Fibroblast of the aortic adventitia (primary cell): ENCODE measurements around the gene SELENON. TPM values are rescaled to one million over a fixed set of nuclear protein-coding genes. Genes with fewer than 3 reads are reported as not detected.

Experiments
- DNase-seq: peaks from one replicate; pipeline ENCODE4 v3.0.0-alpha.2; 2010; ENCODE audit warnings: low read depth
- H3K4me3 ChIP-seq: 2 replicates; pipeline ENCODE4 v1.5.1; 2011; ENCODE audit warnings: low read depth, mild to moderate bottlenecking, control low read depth, low read length, moderate library complexity
- total RNA-seq: library from RNA; depleted of rRNA; stranded (reverse); fragments of >200 nt; gene quantifications from 2 replicates; pipeline ENCODE4 v1.2.3, GENCODE V29; 2012; ENCODE audit warnings: low replicate concordance
- TF ChIP-seq, protein P1 (sequence below): IDR thresholded peaks from 2 replicates; pipeline ENCODE4 v1.5.1; 2011; ENCODE audit warnings: mild to moderate bottlenecking, low read length, control low read depth, inconsistent platforms; ENCODE audit not compliant: insufficient read depth

The SELENON gene
- total RNA-seq, 1 donor = 35.0 TPM

- TF ChIP-seq, protein P1, sequence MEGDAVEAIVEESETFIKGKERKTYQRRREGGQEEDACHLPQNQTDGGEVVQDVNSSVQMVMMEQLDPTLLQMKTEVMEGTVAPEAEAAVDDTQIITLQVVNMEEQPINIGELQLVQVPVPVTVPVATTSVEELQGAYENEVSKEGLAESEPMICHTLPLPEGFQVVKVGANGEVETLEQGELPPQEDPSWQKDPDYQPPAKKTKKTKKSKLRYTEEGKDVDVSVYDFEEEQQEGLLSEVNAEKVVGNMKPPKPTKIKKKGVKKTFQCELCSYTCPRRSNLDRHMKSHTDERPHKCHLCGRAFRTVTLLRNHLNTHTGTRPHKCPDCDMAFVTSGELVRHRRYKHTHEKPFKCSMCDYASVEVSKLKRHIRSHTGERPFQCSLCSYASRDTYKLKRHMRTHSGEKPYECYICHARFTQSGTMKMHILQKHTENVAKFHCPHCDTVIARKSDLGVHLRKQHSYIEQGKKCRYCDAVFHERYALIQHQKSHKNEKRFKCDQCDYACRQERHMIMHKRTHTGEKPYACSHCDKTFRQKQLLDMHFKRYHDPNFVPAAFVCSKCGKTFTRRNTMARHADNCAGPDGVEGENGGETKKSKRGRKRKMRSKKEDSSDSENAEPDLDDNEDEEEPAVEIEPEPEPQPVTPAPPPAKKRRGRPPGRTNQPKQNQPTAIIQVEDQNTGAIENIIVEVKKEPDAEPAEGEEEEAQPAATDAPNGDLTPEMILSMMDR = no peak
- DNase-seq = no peak
- no peak overlapping the region for H3K4me3 ChIP-seq
Observed at GRCh38 chr1:25770541-25771220, 29.3 kb upstream of the SELENON start.

- TF ChIP-seq, protein P1 = no peak
- DNase-seq = no peak
- H3K4me3 ChIP-seq = no peak overlapping the region
Observed at GRCh38 chr1:25771221-25772114, 28.5 kb upstream of the SELENON start.

DNA sequence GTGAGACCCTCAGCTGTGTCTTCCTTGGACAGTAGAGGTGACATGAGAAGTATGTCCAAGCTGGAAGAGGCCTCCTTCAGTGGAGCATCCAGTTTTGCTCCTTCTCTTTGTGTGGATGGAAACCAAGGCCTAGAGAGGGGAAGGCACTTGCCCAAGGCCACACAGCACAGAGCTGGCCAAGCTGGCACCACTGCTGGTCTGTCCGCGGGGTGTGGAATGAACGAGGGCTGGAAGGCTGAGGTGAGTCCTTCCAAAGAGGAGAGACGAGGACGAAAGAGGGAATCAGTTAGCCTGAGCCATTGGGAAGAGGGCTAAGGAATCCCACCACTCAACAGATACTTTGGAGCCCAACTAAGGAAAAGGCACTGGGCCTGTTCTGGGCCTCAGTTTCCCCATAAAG lies 27.8 kb upstream of the SELENON start:
- H3K4me3 ChIP-seq = no peak overlapping the region
- no peak for DNase-seq
- TF ChIP-seq, protein P1 = no peak

DNA sequence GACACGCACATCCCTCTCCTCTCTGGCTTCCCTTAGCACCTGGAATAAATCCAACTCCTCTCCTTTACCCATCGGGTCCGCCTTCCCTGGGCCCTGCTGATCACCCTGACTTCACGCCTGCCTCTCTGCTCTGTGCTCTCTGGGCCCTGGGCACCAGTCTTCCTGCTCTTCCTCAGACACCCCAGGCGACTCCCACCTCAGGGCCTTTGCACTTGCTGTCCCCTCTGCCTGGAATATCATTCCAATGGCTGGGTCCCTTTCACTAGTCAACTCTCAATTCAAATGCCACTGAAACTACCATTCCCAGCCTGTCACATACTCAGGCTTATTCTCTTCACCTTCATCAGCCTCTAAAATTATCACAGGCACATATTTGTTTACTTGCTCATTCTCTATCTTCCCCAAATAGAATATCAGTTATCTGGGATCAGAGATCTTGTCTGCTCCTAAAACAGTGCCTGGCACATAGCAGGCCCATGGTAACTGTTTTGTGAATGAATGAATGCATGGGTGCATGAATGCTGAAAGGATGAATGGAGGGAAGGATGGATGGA lies 27.2 kb upstream of the SELENON start:
- no peak for DNase-seq
- no peak overlapping the region for H3K4me3 ChIP-seq
- TF ChIP-seq, protein P1 = no peak

DNA sequence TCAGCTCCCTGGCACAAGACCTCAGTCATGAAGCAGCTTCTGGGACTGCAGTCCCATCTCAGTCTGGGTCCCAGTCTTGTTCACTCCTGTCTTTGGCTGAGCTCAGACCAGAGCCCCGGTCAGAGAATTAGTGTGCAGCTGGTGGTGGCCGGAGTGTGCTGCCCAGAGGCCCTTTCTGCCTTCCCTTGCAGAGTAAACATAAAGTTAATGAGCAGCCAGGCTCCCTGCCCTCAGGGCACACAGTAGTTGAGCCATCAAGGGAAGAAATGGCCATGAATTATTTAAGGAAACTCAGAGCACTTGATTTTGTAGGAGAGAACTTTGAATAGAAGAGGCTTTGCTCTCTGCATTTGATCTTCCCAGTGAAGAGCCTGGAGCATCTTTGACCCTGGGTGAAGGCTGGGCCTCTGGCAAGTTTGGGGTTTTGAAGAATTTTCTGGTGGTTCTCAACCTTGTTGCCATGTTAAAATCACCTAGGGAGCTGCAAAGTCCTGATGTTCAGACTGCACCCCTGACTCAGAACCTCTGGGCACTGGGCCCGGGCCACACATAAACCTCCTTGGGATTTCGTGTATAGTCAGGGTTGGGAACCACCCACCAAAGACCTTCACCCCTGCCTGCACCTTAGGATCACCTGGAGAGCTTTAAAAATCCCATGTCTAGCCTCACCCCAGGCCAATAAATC lies 26.4 kb upstream of the SELENON start:
- DNase-seq = no peak
- TF ChIP-seq, protein P1 = no peak

DNA sequence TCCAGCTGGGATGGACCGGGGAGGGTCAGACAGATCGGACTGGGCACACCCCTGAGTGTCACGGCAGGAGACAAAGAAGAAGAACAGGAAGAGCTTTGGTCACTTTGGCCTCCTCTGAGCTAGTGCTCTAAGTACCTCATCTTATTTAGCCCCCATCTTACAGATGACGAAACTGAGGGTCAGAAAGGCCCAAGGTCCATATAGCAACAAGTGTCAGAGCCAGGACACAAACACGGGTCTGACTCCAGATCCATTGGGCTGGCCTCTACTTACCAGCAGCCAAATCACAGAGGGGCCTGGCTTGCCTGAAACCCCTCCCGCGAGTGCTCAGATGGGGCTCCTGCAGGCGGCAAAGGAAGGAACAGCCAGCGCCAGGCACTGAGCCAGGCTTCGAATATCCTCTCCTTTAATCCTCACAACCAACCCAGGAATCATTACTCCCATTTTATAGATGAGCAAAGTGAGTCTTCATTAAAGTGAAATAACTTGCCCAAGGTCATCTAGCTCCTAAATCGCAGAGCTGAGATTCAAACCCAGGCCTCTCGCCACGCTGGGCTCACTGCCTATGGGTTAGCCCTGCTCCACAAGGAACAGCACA lies 25.7 kb upstream of the SELENON start:
- no peak for DNase-seq
- TF ChIP-seq, protein P1 = no peak
- H3K4me3 ChIP-seq = no peak overlapping the region

More for the DNA sequence above, 26.4 kb upstream of the SELENON start:
- H3K4me3 ChIP-seq = no peak overlapping the region
